Measurements from ENCODE around the gene KRTAP10-7. TPM values are rescaled to one million over a fixed set of nuclear protein-coding genes. Genes with fewer than 3 reads are reported as not detected.

Gene KRTAP10-7
- total and polyA plus RNA-seq, 8 donors: not detected

DNA sequence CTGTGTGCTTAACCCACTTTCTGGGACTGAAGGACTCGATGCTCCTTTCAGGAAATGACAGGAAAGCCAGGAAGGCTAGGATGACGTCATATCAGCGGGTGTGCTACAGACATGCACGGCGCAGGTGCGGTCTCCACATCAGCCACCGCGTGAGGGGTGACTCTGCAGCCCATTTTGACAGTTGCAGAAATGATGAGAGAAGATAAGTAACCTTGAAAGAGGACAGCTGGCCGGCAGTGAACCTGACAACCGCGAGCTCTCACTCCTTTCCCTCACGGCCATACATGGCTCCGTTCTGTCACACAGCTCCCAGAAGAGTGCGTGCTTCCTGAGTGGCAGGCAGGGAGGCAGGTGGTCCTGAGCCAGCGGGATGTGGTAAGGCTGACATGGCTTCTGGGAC lies 18.3 kb upstream of the KRTAP10-7 start:
- H3K36me3 ChIP-seq: no peaks in the 10 kb centered on the region
- WGBS, 5 donors: 74 to 82% (median 79%) methylated on average over 15 of the region's 15 CpGs
- H3K27me3 ChIP-seq: peaks cover 0 to 53% (median 6%) of the 10 kb centered on the region in 3 donors
- intact Hi-C loops (cut with DNase I; ENCODE audit: low total_unique reads): no loop called here
- H3K4me1 ChIP-seq: no peaks in the 10 kb centered on the region
- no peak overlapping the region for H3K27ac ChIP-seq
- TF ChIP-seq, protein P1, sequence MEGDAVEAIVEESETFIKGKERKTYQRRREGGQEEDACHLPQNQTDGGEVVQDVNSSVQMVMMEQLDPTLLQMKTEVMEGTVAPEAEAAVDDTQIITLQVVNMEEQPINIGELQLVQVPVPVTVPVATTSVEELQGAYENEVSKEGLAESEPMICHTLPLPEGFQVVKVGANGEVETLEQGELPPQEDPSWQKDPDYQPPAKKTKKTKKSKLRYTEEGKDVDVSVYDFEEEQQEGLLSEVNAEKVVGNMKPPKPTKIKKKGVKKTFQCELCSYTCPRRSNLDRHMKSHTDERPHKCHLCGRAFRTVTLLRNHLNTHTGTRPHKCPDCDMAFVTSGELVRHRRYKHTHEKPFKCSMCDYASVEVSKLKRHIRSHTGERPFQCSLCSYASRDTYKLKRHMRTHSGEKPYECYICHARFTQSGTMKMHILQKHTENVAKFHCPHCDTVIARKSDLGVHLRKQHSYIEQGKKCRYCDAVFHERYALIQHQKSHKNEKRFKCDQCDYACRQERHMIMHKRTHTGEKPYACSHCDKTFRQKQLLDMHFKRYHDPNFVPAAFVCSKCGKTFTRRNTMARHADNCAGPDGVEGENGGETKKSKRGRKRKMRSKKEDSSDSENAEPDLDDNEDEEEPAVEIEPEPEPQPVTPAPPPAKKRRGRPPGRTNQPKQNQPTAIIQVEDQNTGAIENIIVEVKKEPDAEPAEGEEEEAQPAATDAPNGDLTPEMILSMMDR (IDR thresholded peaks at IDR 0.05): no peak
- no peak for TF ChIP-seq POLR2AphosphoS5 (IDR thresholded peaks at IDR 0.05)
- no peak for TF ChIP-seq POLR2A (IDR thresholded peaks at IDR 0.05)
- no peak for TF ChIP-seq EP300 (IDR thresholded peaks at IDR 0.05)
- no peak for DNase-seq
- H3K4me3 ChIP-seq: no peak overlapping the region
- H3K9me3 ChIP-seq: peaks cover 0 to 36% (median 24%) of the 10 kb centered on the region in 4 donors

DNA sequence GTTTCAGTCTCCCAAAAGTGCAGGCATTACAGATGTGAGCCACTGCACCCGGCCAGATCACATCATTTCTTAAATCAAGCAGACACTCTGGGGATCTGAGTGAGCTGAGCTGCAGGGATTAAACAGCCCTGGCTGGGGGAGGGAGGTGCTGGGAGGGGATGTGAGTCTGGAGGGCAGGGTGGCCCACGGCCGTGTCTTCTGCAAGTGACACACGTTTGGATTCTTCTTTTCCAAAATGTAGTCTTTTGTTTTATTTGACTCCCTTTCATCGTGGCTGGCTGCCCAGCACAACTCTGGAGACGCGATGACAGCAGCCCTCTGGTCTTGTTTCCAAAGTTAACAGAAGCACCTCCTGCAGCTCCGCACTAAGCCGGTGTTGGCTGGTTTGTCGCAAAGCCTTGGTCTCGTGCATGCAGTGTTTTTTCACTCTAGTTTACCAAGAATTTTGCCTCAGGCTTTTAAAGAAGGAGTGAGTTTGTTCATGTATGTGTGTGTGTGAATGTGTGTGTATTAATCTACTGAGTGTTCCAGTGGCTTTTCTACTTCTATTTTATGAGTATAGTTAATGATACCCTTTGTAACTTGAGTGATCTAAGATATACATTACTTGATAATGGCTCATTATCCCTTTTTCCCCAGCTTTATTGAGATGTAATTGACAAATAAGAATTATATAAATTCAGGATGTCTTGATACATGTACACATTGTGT lies 17.2 kb upstream of the KRTAP10-7 start:
- Histone ChIP-seq H3K36me3 (no peaks in the 10 kb centered on the region), H3K4me3 (no peak overlapping the region), H3K27ac (no peak overlapping the region), H3K27me3 (peaks cover 0 to 53% (median 6%) of the 10 kb centered on the region in 3 donors), H3K9me3 (peaks cover 0 to 30% (median 17%) of the 10 kb centered on the region in 4 donors), H3K4me1 (no peaks in the 10 kb centered on the region)
- intact Hi-C loops (cut with DNase I; ENCODE audit: low total_unique reads): no loop called here
- WGBS, 5 donors: 18 to 29% (median 20%) methylated on average over 11 of the region's 11 CpGs
- TF ChIP-seq POLR2A (IDR thresholded peaks at IDR 0.05) (no peak), EP300 (IDR thresholded peaks at IDR 0.05) (no peak), POLR2AphosphoS5 (IDR thresholded peaks at IDR 0.05) (no peak)
- TF ChIP-seq, protein P1 (IDR thresholded peaks at IDR 0.05): no peak
- DNase-seq: peak in 1 of 2 donors; percentile 45

DNA sequence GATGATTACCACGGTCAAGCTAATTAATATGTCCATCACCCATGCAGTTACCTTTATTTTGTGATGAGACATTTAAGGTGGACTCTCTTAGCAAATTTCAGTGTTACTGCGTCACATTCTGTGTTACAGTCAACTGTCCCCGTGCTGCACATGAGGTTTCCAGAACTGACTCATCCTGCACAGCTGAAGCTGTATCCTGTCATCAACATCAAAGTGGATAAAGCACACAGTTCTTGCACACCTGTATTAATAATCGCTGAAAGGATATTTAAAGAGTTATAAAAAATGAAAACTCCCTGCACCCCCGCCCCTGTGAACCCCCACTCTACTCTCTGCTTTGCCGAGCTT lies 16.6 kb upstream of the KRTAP10-7 start:
- 69 to 75% (median 72%) methylated on average over 6 of the region's 6 CpGs for WGBS, 5 donors
- H3K27me3 ChIP-seq: peaks cover 0 to 50% (median 6%) of the 10 kb centered on the region in 3 donors
- peaks cover 0 to 30% (median 17%) of the 10 kb centered on the region in 4 donors for H3K9me3 ChIP-seq
- no peaks in the 10 kb centered on the region for H3K4me1 ChIP-seq
- no peak overlapping the region for H3K4me3 ChIP-seq
- H3K27ac ChIP-seq: no peak overlapping the region
- intact Hi-C loops (cut with DNase I; ENCODE audit: low total_unique reads): no loop called here
- no peaks in the 10 kb centered on the region for H3K36me3 ChIP-seq
- DNase-seq: no peak
- TF ChIP-seq POLR2AphosphoS5 (IDR thresholded peaks at IDR 0.05): no peak
- TF ChIP-seq POLR2A (IDR thresholded peaks at IDR 0.05): no peak
- TF ChIP-seq, protein P1 (IDR thresholded peaks at IDR 0.05): no peak
- no peak for TF ChIP-seq EP300 (IDR thresholded peaks at IDR 0.05)

DNA sequence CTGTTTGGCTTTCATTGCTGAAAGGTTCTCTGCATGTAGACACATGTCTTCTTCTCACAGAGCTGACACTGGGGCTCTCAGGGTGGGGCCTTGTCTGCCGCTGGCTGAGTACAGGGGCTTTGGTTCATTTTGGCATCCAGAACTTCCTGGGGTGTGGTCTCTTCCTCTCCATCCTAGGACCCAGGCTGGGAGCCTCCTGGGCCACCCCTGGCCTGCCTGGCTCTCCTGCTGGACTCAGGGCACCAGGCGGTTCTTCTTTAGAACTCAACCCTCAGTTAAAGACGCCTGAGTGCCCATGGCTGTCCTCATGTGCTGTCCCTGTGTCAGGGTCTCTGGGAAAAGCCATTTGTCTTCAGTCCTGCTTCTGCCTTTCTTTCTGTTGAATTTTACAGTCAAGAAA lies 14.5 kb upstream of the KRTAP10-7 start:
- Histone ChIP-seq H3K27ac (no peak overlapping the region), H3K4me3 (no peak overlapping the region), H3K27me3 (peaks cover 0 to 55% (median 6%) of the 10 kb centered on the region in 3 donors), H3K4me1 (no peaks in the 10 kb centered on the region), H3K36me3 (no peaks in the 10 kb centered on the region), H3K9me3 (peaks cover 0 to 20% (median 12%) of the 10 kb centered on the region in 4 donors)
- DNase-seq: no peak
- TF ChIP-seq POLR2A (IDR thresholded peaks at IDR 0.05): no peak
- TF ChIP-seq, protein P1 (IDR thresholded peaks at IDR 0.05): no peak
- 76 to 86% (median 79%) methylated on average over 2 to 3 of the region's 3 CpGs for WGBS, 5 donors
- intact Hi-C loops (cut with DNase I; ENCODE audit: low total_unique reads): no loop called here
